HG03064 (cell line): ENCODE measurements around the gene RHEX.
"Not testable (repeated sequence)": the region's sequence is repeated elsewhere in the genome, so short reads cannot be mapped to it uniquely, and the experiment has no call there.

ENCODE experiments used
- ATAC-seq: cut with Tn5 transposase; IDR thresholded peaks from one replicate; pipeline ENCODE4 v1.9.1; 2021; ENCODE audit warnings: low read depth; ENCODE audit not compliant: unreplicated experiment

The RHEX gene, protein sequence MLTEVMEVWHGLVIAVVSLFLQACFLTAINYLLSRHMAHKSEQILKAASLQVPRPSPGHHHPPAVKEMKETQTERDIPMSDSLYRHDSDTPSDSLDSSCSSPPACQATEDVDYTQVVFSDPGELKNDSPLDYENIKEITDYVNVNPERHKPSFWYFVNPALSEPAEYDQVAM

DNA sequence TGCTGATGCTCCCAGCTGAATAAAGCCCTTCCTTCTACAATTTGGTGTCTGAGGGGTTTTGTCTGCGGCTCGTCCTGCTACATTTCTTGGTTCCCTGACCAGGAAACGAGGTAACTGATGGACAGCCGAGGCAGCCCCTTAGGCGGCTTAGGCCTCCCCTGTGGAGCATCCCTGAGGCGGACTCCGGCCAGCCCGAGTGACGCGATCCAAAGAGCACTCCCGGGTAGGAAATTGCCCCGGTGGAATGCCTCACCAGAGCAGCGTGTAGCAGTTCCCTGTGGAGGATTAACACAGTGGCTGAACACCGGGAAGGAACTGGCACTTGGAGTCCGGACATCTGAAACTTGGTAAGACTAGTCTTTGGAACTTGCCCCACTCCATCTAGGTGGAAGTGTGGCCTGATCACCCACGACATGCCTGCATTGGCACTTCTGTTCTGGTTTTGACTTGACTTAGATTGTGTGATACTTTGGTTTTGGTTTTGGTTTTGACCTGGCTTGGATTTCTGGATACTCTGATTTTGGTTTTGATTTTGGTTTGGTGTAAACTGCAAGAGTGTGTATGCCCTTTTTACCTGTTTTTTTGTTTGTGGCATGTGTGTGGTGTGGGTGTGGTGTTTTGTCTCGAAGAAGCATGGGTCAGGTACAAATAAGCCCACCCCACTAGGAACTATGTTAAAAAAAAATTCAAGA, at the start of gene RHEX:
Gene RHEX, plus strand, starts transcription at position 255 of the 692 bp plus-strand sequence. CDS start 44,656 bp downstream, outside the sequence.
- not testable (repeated sequence) for ATAC-seq

DNA sequence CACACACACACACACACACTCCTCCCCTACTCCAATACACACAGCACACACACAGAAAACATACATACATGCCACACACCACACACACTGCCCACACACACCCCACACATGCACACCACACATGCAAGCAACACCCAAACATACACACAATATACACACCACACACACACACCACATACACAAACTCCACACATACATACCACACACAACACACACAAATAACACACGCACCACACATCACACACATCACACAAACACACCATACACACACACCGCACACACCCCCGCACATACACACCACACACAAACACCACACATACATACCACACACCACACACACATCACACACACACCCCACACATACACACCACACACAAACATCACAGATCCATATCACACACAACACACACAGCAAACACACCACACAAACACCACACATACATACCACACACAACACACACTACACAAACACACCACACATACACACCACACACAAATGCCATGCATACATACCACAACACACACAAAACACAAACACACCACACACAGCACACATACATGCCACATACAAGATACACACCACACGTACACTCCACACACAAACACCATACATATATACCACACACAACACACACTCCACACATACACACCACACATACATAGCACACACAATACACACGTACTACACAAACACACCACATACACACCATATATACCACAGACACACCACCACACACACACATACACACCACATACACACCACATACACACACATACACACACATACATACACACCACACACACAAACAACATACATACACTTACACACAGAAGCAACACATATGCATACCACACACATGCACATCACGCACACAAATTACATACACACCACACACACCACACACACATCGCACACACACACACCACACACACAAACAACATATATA, 48.8 kb upstream of the RHEX start:
- no peak for ATAC-seq

DNA sequence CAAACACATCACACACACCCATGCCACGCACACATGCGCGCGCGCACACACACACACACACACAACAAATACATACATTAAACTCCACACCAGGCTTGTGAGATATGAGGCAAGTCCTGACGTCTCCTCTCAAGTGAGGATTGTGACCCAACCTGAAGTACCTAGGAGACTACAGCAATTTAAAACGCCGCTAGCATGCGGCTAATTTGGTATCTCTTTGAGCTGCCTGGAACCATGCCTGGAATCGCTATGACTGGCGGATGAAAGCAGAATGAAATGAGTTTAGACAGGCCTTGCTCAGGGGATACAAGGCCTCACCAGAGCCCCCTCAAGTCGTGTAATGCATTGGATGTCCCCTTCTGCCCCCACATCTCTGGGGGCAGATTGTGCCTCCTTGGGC, 48.1 kb upstream of the RHEX start:
- no peak for ATAC-seq

DNA sequence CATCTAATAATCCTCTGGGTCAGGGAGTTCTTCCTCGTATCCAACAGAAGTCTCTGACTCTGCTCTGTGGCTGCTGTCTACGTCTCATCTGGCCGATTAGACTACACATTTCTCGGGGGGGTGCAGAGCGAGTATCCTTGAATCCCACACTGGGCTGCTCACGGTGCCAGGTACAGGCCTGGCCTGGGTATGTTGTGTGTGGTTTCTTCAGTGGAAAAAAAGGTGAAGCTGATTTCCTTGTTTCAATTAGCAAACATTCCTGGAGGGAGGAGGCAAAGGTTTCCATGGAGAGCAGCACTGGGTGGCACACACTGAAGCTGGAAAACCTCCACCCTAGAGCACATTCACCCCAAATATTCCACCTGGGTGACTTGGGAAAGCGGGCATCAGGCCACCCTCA, 47.7 kb upstream of the RHEX start:
- no peak for ATAC-seq

DNA sequence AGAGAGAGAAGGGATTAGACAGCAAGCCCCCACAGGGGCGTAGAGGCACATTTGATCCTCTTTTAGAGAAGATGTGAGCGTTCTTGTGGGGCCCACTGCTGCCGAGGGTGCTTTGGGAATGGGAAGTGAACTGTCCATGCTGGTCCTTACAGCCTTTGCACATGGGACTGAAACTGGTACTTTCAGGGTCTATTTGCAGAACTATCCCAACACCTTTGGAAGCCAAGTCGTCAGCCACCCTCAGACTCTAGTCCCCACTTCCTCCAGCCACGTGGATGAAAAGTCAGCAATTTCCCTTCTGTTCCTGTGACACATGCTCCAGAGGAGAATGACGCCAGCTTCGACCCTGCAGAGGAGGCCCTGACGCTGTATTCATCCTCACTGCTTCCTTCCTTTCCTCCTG, 47.2 kb upstream of the RHEX start:
- ATAC-seq: no peak

DNA sequence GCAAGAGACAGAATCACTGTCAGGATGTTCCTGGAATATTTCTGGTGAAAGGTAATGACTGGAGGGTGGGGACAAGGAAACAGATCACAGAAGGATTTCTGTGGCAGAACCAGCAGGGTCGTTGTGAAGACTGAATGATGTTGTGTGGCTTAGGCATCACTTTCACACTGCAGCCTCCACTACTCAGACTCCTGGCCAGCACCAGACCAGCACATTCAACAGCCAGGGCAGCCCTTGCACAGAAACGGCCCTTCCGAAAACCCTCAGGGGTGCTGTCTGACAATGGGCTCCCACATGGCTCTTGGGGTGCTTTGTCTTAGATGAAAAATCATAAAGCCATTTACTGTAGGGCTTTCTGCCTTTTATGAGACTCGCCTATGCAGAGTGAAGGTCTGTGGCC, 46.0 kb upstream of the RHEX start:
- ATAC-seq: no peak

DNA sequence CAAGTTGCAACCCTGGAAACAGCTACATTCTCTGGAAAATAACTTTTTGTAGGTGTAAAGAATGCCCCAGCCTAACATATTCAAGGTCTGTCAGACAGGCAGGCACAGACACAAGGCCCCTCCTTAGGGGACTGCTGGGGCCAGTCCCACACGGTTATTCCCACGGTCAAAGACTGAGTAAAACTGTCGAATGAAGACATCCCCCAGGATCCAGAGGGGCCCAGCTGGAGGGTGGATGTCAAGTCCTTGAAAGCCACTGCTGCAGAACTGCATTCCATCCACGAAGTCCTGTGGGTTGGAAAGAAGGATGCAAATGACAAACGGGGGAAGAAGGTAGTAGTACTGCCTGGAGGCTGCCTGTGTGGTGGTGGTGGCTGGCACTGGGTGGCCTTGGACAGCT, 42.9 kb upstream of the RHEX start:
- no peak for ATAC-seq

DNA sequence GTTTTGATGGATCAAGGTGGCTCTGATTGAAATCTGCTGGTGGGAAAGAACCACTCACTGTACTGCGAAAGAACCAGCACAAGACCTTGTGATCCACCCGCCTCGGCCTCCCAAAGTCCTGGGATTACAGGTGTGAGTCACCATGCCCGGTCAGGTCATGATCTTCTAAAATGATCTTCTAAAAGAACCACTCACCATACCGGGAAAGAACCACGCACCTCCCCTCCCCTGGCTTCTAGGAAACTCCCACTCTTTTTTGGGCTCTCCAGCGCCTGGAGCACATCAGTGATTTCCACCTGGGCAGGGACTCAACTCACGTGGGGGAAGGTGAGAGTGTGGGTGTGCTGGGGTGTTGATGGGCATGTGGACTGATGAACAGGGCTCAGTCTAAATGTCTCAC, 41.9 kb upstream of the RHEX start:
- no peak for ATAC-seq

DNA sequence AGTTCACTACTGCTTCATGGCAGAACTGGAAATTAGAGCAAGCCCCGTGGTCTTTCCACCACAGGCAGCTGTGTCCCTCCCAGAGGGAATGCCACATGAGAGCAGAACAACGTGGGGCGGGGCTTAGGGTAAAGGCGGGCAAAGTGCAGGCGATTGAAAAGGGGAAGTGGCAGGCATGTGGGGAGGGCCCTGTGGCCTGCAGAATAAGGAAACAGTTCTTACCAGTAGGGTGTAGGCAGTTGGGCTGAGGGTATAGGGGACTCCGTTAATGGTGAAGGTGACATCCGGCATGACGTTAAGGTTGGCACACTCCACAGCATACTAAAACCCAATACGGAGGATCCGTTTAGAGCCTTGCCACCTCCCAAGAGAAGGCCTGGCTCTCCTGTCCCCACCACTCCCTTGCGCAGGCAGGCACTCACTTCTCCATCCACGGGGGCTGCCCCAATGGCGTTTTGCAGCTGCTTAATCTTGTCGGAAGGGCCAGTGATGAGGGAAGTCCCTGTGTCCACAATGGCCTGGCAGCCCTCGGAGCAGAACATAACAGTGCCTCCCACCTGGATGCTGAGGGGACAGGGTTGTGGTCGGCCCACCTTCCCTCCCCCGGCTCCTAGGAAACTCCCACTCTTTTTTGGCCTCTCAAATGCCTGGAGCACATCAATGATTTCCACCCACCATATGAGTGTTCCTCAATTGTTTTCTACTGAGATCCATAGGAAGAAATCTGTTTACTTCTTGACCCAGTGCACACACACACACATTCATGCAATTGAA, 40.7 kb upstream of the RHEX start:
- ATAC-seq: peak; percentile 94

DNA sequence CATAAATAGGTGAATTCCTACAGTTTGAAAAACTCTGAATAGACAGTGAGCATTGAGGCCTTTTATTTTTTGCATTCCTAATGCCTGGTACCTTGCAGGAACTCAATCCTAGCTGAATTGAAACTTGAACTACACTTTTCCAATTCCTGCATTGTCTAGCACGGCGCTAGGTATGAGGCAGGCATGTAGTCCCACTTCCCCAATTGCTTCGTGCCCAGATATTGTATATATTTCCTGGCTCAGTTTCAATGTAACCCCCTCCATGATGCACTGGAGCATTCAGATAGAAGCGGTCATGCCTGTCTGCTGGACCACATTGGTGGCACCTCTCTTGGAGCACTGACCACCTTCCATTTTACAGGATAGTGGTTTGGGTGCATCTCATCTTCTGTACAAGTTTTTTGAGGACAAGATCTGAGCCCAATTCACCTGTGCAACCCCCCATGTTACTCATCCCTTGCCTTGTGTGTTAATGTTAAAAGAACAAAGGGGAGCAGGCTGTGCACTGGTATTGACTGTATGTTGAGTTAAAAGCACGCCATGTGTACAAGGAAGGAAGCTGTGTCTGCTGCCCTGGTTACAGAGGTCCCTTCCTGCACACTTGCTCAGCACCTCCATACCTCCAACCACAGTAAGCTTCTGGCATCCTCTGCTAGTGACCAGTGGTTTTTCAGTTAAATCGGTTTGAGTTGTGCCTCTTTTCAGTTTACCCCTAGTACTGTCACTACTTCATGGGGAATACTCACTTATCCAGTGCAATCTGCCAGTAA, 39.8 kb upstream of the RHEX start:
- ATAC-seq: no peak

DNA sequence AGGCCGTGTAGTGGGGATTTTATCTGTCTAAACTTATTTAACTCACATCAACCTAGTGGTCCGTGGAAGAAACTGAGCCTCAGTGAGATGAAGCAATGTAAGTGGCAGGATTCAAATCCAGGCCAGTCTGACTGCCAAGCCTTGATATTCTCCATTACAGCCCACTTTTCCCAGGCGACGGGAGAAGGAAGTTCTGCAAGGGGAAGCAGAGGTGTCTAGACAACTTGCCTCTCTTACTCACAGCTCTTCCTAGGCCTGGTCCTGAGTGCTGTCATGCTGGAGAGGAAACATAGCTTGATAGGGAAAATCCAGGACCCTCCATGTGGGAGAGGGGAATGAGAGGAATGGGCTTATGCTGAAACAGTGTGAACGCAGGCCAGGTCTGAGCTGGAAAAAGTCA, 38.4 kb upstream of the RHEX start:
- ATAC-seq: no peak

DNA sequence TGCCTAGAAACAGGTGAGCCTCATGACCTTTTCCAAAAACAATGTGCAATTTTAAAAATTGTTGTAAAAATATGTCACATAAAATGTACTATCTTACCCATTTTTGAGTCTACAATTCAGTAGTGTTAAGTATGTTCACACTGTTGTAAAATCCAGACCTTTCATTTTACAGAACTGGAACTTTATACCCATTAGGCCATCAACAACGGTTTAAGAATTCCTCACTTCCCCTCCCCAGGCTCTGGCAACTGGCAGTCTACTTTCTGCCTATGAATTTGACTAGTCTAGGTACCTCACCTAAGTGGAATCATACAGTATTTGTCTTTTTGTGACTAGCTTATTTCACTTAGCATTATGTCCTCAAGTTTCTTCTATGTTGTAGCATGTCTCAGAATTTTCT, 37.9 kb upstream of the RHEX start:
- ATAC-seq: no peak

DNA sequence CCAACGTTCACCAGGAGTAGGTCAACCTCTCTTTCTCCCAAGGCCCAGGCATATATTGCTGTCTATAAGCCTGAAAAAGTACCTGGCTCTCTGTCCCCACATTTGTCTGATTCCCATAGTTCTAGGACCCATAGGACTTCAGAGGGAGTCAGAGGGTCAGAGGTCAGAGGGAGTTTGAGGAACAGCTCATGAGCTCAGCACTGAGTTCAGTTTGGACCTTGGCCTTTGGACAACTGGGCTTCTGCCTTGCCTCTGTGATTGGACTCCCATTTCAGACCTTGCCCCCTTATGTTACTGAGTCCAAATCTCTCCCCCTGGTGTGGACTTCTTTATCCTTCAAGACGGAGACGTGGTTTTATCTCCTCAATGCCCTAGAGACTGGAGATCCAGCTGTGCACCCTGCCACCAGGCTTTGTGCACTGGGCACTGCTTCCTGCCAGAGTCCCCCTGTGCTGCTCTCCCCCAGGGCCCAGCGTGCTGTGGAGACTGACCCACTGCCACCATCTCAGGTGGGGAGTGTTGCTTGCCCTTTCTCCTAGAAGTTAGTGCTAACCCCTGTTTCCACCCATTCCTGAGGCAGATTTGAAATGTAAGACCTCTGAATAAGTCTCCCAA, 32.5 kb upstream of the RHEX start:
- no peak for ATAC-seq

DNA sequence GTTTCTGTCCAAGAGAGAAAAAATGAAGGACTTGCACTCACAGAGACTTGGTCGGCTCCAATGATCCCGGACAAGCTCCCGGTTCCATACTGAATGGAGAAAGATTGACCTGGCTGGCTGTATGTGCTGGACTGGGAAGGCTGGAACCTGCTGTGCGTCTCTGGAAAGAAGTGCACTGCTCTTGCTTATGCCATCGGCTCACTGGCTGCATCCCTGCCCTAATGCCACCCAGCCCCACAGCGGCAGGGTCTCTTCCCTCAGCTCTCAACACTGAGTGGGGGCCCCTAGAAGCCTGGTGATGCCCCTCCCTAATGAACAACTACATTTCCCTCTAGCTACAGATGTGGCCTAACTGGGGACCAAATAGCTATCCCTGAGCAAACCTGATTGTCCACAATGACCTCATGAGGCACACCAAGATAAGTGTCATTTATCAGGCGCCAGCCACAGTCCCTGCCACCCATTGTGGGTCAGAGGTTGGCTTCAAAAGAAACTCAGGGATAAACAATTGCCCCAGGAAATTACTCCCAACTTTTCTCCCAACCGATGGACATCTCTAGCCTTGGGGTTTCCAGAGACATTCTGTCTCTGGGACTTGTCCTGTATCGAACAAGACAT, 31.9 kb upstream of the RHEX start:
- ATAC-seq: no peak

DNA sequence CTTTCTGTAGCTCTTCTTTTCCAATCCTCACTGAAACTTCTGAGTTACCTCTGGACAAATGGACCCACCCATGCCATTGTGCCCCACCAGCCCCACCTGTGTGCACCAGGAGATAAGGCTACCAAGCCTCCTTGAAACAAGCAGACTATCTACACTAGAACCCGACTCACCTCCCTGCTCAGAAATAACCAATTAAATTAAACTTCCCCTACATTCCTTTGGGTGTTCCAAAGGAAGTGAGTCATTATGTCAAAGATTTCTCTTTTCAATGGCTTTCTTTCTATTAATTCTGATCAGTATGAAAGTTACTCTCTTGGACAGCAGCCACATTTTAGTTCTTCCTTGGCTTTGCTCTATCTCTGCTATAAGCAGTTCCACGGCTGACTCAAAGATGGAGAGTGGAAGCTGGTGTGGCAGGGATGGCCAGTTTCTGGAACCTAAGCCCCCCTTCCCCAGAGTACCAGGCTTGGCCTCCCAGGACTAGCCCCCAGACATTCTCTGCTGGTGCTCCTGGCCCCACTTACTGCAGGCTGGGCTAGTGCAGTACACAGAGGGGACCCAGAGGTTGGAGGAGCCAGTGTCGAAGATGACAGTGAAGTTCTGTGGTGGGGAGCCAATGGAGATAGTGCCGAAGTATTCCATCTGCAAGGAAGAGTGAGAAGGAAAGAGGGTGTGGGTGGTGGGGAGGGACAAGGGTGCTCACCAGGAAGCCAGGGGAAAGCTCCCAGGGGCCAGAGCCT, 31.2 kb upstream of the RHEX start:
- no peak for ATAC-seq

DNA sequence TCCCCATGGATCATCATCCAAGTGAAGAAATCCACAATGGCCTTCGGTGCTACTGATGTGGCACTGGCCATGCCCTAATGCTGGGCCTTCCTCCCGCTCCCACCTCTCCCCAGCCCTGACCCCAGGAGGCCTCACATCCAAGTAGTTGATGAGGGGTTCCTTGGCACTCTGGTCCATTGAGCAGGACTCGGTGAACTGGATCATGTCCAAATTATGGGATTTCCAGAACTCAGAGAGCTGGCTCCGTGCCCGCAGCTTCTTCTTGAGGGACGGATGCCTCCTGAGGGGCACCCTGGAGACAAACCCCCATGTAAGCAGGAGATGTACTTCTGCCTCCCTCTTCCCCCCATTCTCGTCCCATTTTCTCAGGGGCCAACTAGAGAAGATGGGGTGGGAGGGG, 30.2 kb upstream of the RHEX start:
- ATAC-seq: no peak

DNA sequence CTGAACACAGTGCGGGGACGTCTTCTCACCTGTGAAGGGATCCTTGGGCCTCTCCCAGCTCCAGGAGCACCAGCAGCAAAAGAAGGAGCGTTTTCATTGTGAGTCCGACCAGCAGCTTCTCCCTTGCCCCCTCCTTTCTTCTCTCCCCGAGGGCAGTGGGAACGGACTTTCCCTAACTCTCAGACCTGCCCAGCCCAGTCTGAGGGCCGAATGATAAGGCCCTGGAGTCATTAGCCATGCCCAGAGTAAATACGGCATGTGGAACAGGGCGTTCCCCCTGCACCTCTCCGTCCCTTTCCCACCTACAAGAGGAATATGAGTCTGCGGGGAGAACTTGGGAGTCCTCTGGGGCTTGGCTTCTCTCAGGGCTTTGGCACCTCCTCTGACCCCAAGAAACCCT, 29.3 kb upstream of the RHEX start, which contains the start of gene CTSE:
Gene CTSE, minus strand, starts transcription at position 201 of the 400 bp plus-strand sequence. Its CDS starts 104 bp downstream, at position 97.
- no peak for ATAC-seq

DNA sequence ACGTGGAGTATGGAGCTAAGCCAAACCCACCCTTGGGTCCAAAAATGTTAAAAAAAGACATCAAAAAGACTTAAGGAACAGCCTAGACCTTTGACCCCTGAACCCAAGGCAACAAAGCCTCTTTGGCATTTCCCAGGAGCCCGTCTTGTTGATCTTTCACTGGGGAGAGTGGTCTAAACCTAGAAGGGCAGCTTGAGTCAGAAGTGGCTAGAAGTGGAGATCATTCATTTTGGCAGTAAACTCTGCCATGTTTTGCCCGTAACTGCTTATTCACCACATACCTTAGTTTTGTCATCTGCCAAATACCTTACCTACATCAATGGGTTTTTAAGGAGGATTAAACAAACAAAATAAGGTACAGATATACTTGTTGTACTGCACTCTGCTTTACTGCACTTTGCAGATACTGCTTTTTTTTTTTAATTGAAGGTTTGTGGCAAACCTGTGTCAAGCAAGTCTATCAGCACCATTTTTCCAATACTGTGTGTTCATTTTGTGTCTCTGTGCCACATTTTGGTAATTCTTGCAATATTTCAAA, 27.6 kb upstream of the RHEX start:
- no peak for ATAC-seq
